GM12878 (cell line): ENCODE results near the gene NBPF1.
"Not testable (repeated sequence)": the region's sequence is repeated elsewhere in the genome, so short reads cannot be mapped to it uniquely, and the experiment has no call there.

ENCODE experiments used
- BHLHE40 ChIP-seq, 2 experiments: fragments of 450-650 bp in 1 of 2; IDR thresholded peaks; 2 replicates each; pipeline ENCODE4 v1.6.1; 2011 to 2017; ENCODE audit warnings: low read depth in 2 of 2, borderline replicate concordance in 1 of 2, improper control_type of control experiment in 1 of 2, low read length in 1 of 2, mild to moderate bottlenecking in 1 of 2
- EP300 ChIP-seq, 2 experiments: fragments of 150-350 bp in 1 of 2; IDR thresholded peaks; 2 replicates each; pipeline ENCODE4 v1.6.1; 2011 to 2012; ENCODE audit warnings: low read depth in 2 of 2, low read length in 2 of 2, borderline replicate concordance in 1 of 2, improper control_type of control experiment in 1 of 2, inconsistent platforms in 1 of 2; ENCODE audit not compliant: control insufficient read depth in 1 of 2
- YY1 ChIP-seq: IDR thresholded peaks from 2 replicates; pipeline ENCODE4 v1.6.1; 2011; ENCODE audit warnings: low read depth, mild to moderate bottlenecking, low read length
- ZNF274 ChIP-seq: IDR thresholded peaks from one replicate; pipeline ENCODE4 v1.8.0; 2011; ENCODE audit not compliant: insufficient read length, insufficient read depth

- TF ChIP-seq YY1; ZNF274; BHLHE40 (IDR thresholded peaks at IDR 0.05; ENCODE audit: borderline replicate concordance in 1 of 2, low read depth in 2 of 2, low read length in 1 of 2); EP300 (IDR thresholded peaks at IDR 0.05; ENCODE audit: borderline replicate concordance in 1 of 2, control insufficient read depth in 1 of 2, low read depth in 2 of 2, low read length in 2 of 2): not testable (repeated sequence)
Observed at GRCh38 chr1:16637941-16638778, 24.8 kb upstream of the NBPF1 start.
